Endothelial cell of umbilical vein (primary cell): ENCODE measurements around the gene TARS1. TPM values are rescaled to one million over a fixed set of nuclear protein-coding genes. Genes with fewer than 3 reads are reported as not detected.
A peak's percentile ranks its signal among the peaks of the same experiment; 100 is the strongest.

Experiments
- BruUV-seq: library from RNA; stranded (reverse); fragments of 400-500 nt; replicated peaks from 2 replicates; lab custom pipeline; 2021; lab: Mats Ljungman, UMichigan
- CTCF ChIA-PET: fragments of 300-600, 350-600 bp; sonication (Branson Sonifier 250); formaldehyde crosslinking; loops from one replicate; lab custom pipeline; 2021; ENCODE audit warnings: antibody characterized with exemption, inconsistent platforms; lab: Charles Lee
- POLR2A ChIA-PET: fragments of 300-600, 350-600 bp; sonication (Branson Sonifier 250); formaldehyde crosslinking; loops from one replicate; lab custom pipeline; 2021; ENCODE audit warnings: antibody characterized with exemption, inconsistent platforms; lab: Charles Lee
- DNase-seq: peaks from one replicate; pipeline ENCODE4 v3.0.0-alpha.2; 2011; ENCODE audit warnings: low read depth, low spot score
- FAIRE-seq: peaks from 2 replicates; lab custom pipeline; 2011; peaks lifted over from hg19 to GRCh38; lab: Jason Lieb, UNC
- H2AFZ ChIP-seq: 2 replicates; pipeline ENCODE4 v1.6.0; 2012; ENCODE audit warnings: low read depth, low read length, control low read depth, inconsistent platforms
- H3K27ac ChIP-seq: 2 replicates; pipeline ENCODE4 v1.5.1; 2011; ENCODE audit warnings: low read depth, mild to moderate bottlenecking, control low read depth, low read length, moderate library complexity; ENCODE audit not compliant: insufficient read depth
- H3K27me3 ChIP-seq, 2 experiments: 2 replicates each; pipeline versions ENCODE4 v1.6.0 to v1.6.1; 2011; ENCODE audit warnings: low read length in 2 of 2, mixed read lengths in 1 of 2; ENCODE audit not compliant: control insufficient read depth in 2 of 2, insufficient read depth in 2 of 2
- H3K36me3 ChIP-seq, 2 experiments: 2 replicates in 1 of 2; 3 replicates in 1 of 2; pipeline ENCODE4 v1.5.1; 2011; ENCODE audit warnings: low read length in 2 of 2, mild to moderate bottlenecking in 1 of 2, moderate library complexity in 1 of 2; ENCODE audit not compliant: control insufficient read depth in 2 of 2, insufficient read depth in 2 of 2; ENCODE audit errors: extremely low read depth in 1 of 2
- H3K4me1 ChIP-seq: 3 replicates; pipeline ENCODE4 v1.5.1; 2011; ENCODE audit warnings: mild to moderate bottlenecking, low read length; ENCODE audit not compliant: control insufficient read depth, insufficient read depth; ENCODE audit errors: extremely low read depth
- H3K4me2 ChIP-seq: 2 replicates; pipeline ENCODE4 v1.6.1; 2011; ENCODE audit warnings: low read length, control low read depth, mixed read lengths; ENCODE audit not compliant: insufficient read depth
- H3K4me3 ChIP-seq, 3 experiments: fragments of 200-600 bp in 1 of 3; sonication (generic), shearing (Covaris generic) in 1 of 3; replicated peaks in 1 of 3; 2 replicates each; pipeline ENCODE4 v1.5.1; 2011 to 2016; ENCODE audit warnings: control low read depth in 3 of 3, low read length in 3 of 3, mild to moderate bottlenecking in 2 of 3, inconsistent platforms in 1 of 3, low read depth in 1 of 3, moderate library complexity in 1 of 3; ENCODE audit not compliant: insufficient read depth in 1 of 3
- H3K79me2 ChIP-seq: 2 replicates; pipeline ENCODE4 v1.6.0; 2012; ENCODE audit warnings: low read length, inconsistent platforms; ENCODE audit not compliant: control insufficient read depth, insufficient read depth
- H3K9ac ChIP-seq: replicated peaks from 2 replicates; pipeline ENCODE3; 2011; ENCODE audit warnings: low read length, control low read depth; ENCODE audit not compliant: insufficient read depth; ENCODE audit errors: extremely low read depth
- H3K9me1 ChIP-seq: replicated peaks from 3 replicates; pipeline ENCODE4 v1.6.0; 2011; ENCODE audit warnings: mild to moderate bottlenecking, low read length; ENCODE audit not compliant: control insufficient read depth, insufficient read depth; ENCODE audit errors: extremely low read depth
- H3K9me3 ChIP-seq: replicated peaks from 2 replicates; pipeline ENCODE4 v1.5.1; 2012; ENCODE audit warnings: low read length, inconsistent platforms; ENCODE audit not compliant: control insufficient read depth, insufficient read depth
- H4K20me1 ChIP-seq: replicated peaks from 2 replicates; pipeline ENCODE3; 2011; ENCODE audit warnings: mild to moderate bottlenecking, low read length; ENCODE audit not compliant: control insufficient read depth, insufficient read depth; ENCODE audit errors: extremely low read depth
- CTCF ChIP-seq, 2 donors: IDR thresholded peaks; 1 replicate in 1 of 2; 2 replicates in 1 of 2; pipeline ENCODE4 v1.5.1; 2011; ENCODE audit warnings: low read length in 2 of 2, mild to moderate bottlenecking in 2 of 2, moderate library complexity in 2 of 2, control low read depth in 1 of 2, inconsistent platforms in 1 of 2, low read depth in 1 of 2; ENCODE audit not compliant: insufficient read depth in 1 of 2; ENCODE audit errors: extremely low read depth in 1 of 2
- EZH2 ChIP-seq: IDR thresholded peaks from 2 replicates; pipeline ENCODE4 v1.6.1; 2012; ENCODE audit warnings: borderline replicate concordance, low read depth, mild to moderate bottlenecking, moderate library complexity, low read length, inconsistent platforms; ENCODE audit not compliant: severe bottlenecking
- FOS ChIP-seq: IDR thresholded peaks from 2 replicates; pipeline ENCODE4 v1.6.1; 2011; ENCODE audit warnings: mild to moderate bottlenecking, low read length, moderate library complexity, borderline replicate concordance; ENCODE audit not compliant: insufficient read depth
- GATA2 ChIP-seq: IDR thresholded peaks from 2 replicates; pipeline ENCODE4 v1.7.0; 2011; ENCODE audit warnings: low read depth, mild to moderate bottlenecking, moderate library complexity, mixed read lengths, low read length; ENCODE audit not compliant: insufficient read length, insufficient read depth
- JUN ChIP-seq: IDR thresholded peaks from 2 replicates; pipeline ENCODE4 v1.6.1; 2011; ENCODE audit warnings: borderline replicate concordance, low read depth; ENCODE audit not compliant: insufficient read length, insufficient read depth
- MAX ChIP-seq: IDR thresholded peaks from 2 replicates; pipeline ENCODE4 v1.6.1; 2011; ENCODE audit not compliant: insufficient read depth, insufficient read length
- MYC ChIP-seq: IDR thresholded peaks from one replicate; pipeline ENCODE4 v1.6.1; 2011; ENCODE audit warnings: mild to moderate bottlenecking, low read depth, low read length
- POLR2A ChIP-seq: IDR thresholded peaks from 2 replicates; pipeline ENCODE4 v1.6.1; 2012; ENCODE audit warnings: low read depth, mild to moderate bottlenecking, control low read depth, low read length
- POLR2AphosphoS5 ChIP-seq: IDR thresholded peaks from 2 replicates; pipeline ENCODE4 v1.6.1; 2012; ENCODE audit warnings: low read depth, mild to moderate bottlenecking, control low read depth, low read length, moderate library complexity; ENCODE audit not compliant: insufficient read depth
- dilution Hi-C: fragments of 300-500 bp; cut with MboI; formaldehyde crosslinking; loops from one replicate; pipeline ENCODE4 v1.15.0; 2019; ENCODE audit warnings: low sequenced_read_pairs; ENCODE audit not compliant: extremely low pct_ligation_motif_present
- intact Hi-C: fragments of 100-400 bp; cut with micrococcal nuclease; formaldehyde crosslinking; loops from one replicate; pipeline ENCODE4 v1.10.0; 2022
- polyA plus RNA-seq, 4 experiments: library from polyadenylated mRNA; depleted of rRNA in 3 of 4; stranded (reverse) in 3 of 4; unstranded in 1 of 4; fragments of >200 nt; gene quantifications; 2 replicates each; pipeline versions ENCODE4 v1.2.1 to v1.2.3, GENCODE V29; 2011 to 2012; ENCODE audit warnings: missing spikeins in 1 of 4
- total RNA-seq: library from RNA; stranded (reverse); gene quantifications from 2 replicates; pipeline ENCODE4 v1.2.3, GENCODE V29; 2021

Gene TARS1
- total and polyA plus RNA-seq, 2 donors (not counting 3 experiments of a cell fraction or from before 2014, with no cell fraction given) = 39.1 to 175 TPM

DNA sequence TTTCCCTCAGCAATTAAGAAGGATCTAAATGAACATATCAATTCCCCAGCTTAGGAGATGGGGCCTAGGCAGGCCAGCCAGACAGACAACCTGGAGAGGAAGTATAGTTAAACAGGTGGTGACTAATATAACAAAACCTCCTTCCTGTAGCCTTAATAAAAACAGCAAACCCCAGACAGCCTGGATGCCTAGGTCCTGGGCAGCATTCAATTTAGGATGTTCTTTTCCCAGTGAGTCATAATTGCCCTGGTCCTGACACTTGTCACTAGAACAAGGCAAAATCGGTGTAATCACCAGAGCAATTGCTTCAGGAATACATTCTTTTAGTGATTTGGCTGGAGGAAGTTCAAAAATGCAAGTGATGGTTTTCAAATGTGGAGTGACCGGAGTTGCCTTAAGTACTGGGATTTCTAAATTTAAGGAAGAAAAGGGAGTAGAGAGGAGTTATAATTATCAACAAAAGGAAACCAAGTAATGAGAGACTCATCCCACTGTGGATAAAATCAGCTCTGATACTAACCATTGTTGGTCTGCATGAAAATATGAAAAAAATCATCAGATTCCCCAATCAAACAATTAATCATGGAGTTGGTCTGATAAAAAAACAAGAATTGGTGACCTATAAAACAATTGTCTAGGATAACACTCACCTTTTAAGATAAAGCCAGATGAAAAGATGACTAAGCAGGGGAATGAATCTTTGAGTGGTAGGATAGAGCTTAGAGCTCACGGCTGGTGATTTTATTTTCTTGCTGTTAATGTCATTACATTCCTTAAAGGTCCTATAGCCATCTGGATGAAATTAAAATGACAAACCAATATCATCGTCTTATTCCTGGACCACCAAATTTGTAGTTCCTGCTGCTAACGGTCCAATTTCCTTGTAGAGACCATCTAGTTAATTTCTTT lies 39.0 kb upstream of the TARS1 start:
- peak; percentile 74 for DNase-seq
- intact Hi-C loops = loop anchor here (1.0 kb wide), 2 partner anchors 31 to 129 kb away; no protein-coding TSS in a partner anchor
- Histone ChIP-seq H3K27ac (peak overlapping the region; percentile 60), H3K4me2 (peak overlapping the region; percentile 81), H3K4me3 (no peak overlapping the region), H3K9ac (no peak overlapping the region), H3K9me3 (no peaks in the 10 kb centered on the region), H3K27me3 (no peaks in the 10 kb centered on the region), H3K9me1 (no peaks in the 10 kb centered on the region), H2AFZ (no peak overlapping the region), H4K20me1 (no peaks in the 10 kb centered on the region), H3K79me2 (no peaks in the 10 kb centered on the region), H3K4me1 (peaks cover 27% of the 10 kb centered on the region), H3K36me3 (no peaks in the 10 kb centered on the region)
- TF ChIP-seq GATA2 = peak; percentile 68
- peak; percentile 89 for TF ChIP-seq FOS
- TF ChIP-seq JUN = peak; percentile 67
- TF ChIP-seq POLR2AphosphoS5 = peak; percentile 29
- TF ChIP-seq POLR2A = no peak
- no peak for TF ChIP-seq MYC
- no peak for TF ChIP-seq EZH2
- no peak for TF ChIP-seq MAX
- TF ChIP-seq CTCF (IDR thresholded peaks at IDR 0.05; ENCODE audit: extremely low read depth in 1 of 2, insufficient read depth in 1 of 2, low read depth in 1 of 2, low read length in 2 of 2) = no peak
- BruUV-seq = no TSS peak
- ChIA-PET POLR2A (no interaction called here), CTCF (no interaction called here)
- dilution Hi-C loops = no loop called here
- FAIRE-seq = peak; percentile 87
